ENCODE results near the gene TWNK. TPM values are rescaled to one million over a fixed set of nuclear protein-coding genes. Genes with fewer than 3 reads are reported as not detected.

TWNK gene
- total RNA-seq (2022): 13.8 and 14.7 TPM in 2 replicates
- percentile 65 among the genes with signal in this experiment for Bru-seq, nascent RNA
- percentile 70 among the genes with signal in this experiment for BruChase-seq, experiment 1, labeled RNA remaining after a 6-hour chase
- percentile 82 among the genes with signal in this experiment for BruChase-seq, experiment 2, labeled RNA remaining after a 2-hour chase
- long read RNA-seq, partial matches to known transcripts: 0 of 5 reads
- long read RNA-seq, other reads (novel, unspliced or antisense): 3 of 5 reads

DNA sequence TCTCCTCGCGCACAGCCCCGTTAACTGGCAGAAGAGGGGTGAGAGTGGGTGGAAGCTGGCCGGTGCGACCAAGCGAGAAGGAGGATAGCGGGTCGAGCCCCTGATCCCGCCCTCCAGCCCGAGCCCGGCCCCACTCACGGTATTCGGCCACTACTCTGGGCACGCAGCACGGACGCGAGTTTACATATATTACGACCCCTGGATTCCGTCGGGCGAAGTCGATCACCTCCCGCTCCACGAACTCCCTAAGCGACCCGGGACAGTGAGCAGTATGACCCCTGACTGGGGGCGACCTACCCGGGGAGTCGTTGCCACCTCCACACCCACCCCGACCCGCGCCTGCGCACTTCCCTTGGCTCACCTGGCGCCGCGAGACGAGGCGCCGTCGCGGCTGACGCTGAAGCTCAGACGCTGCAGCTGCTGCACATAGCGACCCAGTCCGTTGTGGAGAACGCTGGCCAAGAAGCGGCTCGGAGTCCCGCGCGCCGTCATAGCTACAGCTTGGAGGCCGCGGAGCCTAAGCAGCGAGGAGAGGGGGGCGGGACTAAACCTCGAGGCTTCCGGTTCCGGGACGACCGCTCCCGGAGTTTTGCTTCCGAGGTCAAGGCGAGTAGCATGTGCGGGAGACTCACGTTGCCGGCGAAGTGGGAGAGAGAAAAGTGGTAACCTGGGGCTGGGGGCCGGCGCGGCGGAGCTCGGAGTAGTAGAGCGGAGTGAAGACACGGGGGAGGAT is at the start of gene TWNK, which contains the start of gene MRPL43:
Gene TWNK, plus strand, starts transcription at position 592 of the 733 bp plus-strand sequence. CDS start 668 bp downstream, outside the sequence.
Gene MRPL43, minus strand, starts transcription at position 546 of the 733 bp plus-strand sequence. Its CDS starts 54 bp downstream, at position 492.
- peaks cover 35% of the 10 kb centered on the region for H3K36me3 Mint-ChIP-seq (ENCODE audit: insufficient read depth, unreplicated experiment)
- H3K4me1 Mint-ChIP-seq (ENCODE audit: low read depth, unreplicated experiment): no peaks in the 10 kb centered on the region
- TF ChIP-seq, protein P1, sequence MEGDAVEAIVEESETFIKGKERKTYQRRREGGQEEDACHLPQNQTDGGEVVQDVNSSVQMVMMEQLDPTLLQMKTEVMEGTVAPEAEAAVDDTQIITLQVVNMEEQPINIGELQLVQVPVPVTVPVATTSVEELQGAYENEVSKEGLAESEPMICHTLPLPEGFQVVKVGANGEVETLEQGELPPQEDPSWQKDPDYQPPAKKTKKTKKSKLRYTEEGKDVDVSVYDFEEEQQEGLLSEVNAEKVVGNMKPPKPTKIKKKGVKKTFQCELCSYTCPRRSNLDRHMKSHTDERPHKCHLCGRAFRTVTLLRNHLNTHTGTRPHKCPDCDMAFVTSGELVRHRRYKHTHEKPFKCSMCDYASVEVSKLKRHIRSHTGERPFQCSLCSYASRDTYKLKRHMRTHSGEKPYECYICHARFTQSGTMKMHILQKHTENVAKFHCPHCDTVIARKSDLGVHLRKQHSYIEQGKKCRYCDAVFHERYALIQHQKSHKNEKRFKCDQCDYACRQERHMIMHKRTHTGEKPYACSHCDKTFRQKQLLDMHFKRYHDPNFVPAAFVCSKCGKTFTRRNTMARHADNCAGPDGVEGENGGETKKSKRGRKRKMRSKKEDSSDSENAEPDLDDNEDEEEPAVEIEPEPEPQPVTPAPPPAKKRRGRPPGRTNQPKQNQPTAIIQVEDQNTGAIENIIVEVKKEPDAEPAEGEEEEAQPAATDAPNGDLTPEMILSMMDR (IDR thresholded peaks at IDR 0.05; ENCODE audit: unreplicated experiment): no peak
- H3K27ac Mint-ChIP-seq (ENCODE audit: unreplicated experiment): peak within 1 kb of the TSS; percentile 94
- peak within 1 kb of the TSS; percentile 98 for H3K4me3 Mint-ChIP-seq (ENCODE audit: low read depth, unreplicated experiment)
- H3K9me3 Mint-ChIP-seq (ENCODE audit: low read depth, unreplicated experiment): no peaks in the 10 kb centered on the region
- intact Hi-C loops (cut with micrococcal nuclease; ENCODE audit: unreplicated experiment): no loop called here
- DNase-seq: peak; percentile 79
- H3K27me3 Mint-ChIP-seq (ENCODE audit: unreplicated experiment): no peaks in the 10 kb centered on the region
- CTCF ChIA-PET: interaction anchor here (0.8 to 0.9 kb wide), 2 partner anchors 17 to 27 kb away, joined by 3 read pairs; partner anchors contain the start of gene SEMA4G
- BruUV-seq (replicated peaks): no TSS peak

DNA sequence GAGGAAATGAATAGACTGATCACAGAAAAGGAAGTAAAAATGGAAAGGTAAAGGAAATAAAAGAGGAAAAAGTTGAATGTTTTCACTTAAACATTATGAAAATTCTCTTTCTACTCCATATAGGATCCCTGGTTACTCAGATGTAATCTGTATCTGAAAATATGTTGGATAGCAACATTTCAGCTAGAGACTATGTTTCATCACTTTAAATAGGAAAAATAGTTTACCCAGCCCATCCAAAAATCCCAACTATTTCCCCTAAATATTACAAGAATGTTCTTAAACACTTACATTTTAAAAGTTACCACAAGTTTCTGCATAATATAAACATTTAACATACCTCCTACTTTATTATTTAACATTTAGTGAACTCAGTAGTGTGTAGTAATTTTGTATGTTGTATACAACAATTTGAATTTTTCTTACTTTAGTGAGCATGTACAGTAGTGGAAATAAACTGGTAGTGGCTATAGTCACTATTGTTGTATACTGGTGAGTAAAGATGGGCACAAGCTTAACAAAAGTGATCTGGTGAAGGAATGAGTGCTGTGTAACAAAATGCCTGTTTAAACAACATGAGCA is 47.5 kb upstream of the TWNK start:
- intact Hi-C loops (cut with micrococcal nuclease; ENCODE audit: unreplicated experiment): no loop called here
- Mint-ChIP-seq H3K27ac (ENCODE audit: unreplicated experiment) (no peak overlapping the region), H3K36me3 (ENCODE audit: insufficient read depth, unreplicated experiment) (peaks cover 7% of the 10 kb centered on the region), H3K4me3 (ENCODE audit: low read depth, unreplicated experiment) (no peak overlapping the region), H3K9me3 (ENCODE audit: low read depth, unreplicated experiment) (no peaks in the 10 kb centered on the region), H3K4me1 (ENCODE audit: low read depth, unreplicated experiment) (no peaks in the 10 kb centered on the region), H3K27me3 (ENCODE audit: unreplicated experiment) (no peaks in the 10 kb centered on the region)
- DNase-seq: no peak
- TF ChIP-seq, protein P1 (IDR thresholded peaks at IDR 0.05; ENCODE audit: unreplicated experiment): no peak
- no TSS peak for BruUV-seq (replicated peaks)
- CTCF ChIA-PET: no interaction called here

DNA sequence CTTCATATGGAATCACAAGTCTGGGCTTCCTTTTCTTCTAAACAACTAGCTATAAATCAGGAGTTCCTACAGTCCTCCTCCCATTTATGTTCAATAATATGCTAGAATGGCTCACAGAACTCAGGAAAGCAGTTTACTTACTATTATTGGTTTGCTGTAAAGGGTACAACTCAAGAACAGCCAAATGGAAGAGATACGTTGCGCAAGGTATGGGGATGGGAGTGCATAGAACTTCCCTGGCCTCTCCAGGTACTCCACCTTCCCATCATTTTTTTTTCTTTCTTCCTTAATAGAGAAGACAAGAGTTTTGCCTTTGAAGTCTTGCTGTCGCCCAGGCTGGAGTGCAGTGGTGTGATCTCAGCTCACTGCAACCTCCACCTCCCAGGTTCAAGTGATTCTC is 45.1 kb upstream of the TWNK start:
- Mint-ChIP-seq H3K27me3 (ENCODE audit: unreplicated experiment) (no peaks in the 10 kb centered on the region), H3K9me3 (ENCODE audit: low read depth, unreplicated experiment) (no peaks in the 10 kb centered on the region), H3K4me3 (ENCODE audit: low read depth, unreplicated experiment) (no peak overlapping the region), H3K36me3 (ENCODE audit: insufficient read depth, unreplicated experiment) (peaks cover 11% of the 10 kb centered on the region), H3K4me1 (ENCODE audit: low read depth, unreplicated experiment) (no peaks in the 10 kb centered on the region), H3K27ac (ENCODE audit: unreplicated experiment) (no peak overlapping the region)
- CTCF ChIA-PET: no interaction called here
- intact Hi-C loops (cut with micrococcal nuclease; ENCODE audit: unreplicated experiment): no loop called here
- no peak for DNase-seq
- BruUV-seq (replicated peaks): no TSS peak
- TF ChIP-seq, protein P1 (IDR thresholded peaks at IDR 0.05; ENCODE audit: unreplicated experiment): no peak

DNA sequence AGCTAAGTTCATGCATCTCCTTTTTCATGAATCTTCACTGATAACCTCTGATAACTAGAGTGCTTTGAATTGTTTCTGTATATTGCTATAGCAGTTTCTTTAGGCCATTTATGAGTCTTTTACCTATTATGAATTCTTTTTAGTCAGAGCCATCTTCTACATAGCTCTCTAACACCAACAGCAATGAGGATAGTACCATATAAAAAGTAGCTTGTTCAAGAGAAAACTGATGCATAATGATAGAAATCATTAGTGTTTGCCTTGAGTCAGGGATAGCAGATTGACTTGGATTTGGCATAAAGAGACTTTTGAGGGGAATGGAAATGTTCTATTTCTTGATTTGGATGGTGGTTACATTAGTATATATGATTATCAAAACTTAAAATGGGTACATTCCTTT is 43.8 kb upstream of the TWNK start:
- no TSS peak for BruUV-seq (replicated peaks)
- no peaks in the 10 kb centered on the region for H3K4me1 Mint-ChIP-seq (ENCODE audit: low read depth, unreplicated experiment)
- CTCF ChIA-PET: no interaction called here
- no peak for DNase-seq
- H3K27me3 Mint-ChIP-seq (ENCODE audit: unreplicated experiment): no peaks in the 10 kb centered on the region
- no peak overlapping the region for H3K4me3 Mint-ChIP-seq (ENCODE audit: low read depth, unreplicated experiment)
- no peaks in the 10 kb centered on the region for H3K9me3 Mint-ChIP-seq (ENCODE audit: low read depth, unreplicated experiment)
- H3K27ac Mint-ChIP-seq (ENCODE audit: unreplicated experiment): no peak overlapping the region
- intact Hi-C loops (cut with micrococcal nuclease; ENCODE audit: unreplicated experiment): no loop called here
- TF ChIP-seq, protein P1 (IDR thresholded peaks at IDR 0.05; ENCODE audit: unreplicated experiment): no peak
- peaks cover 11% of the 10 kb centered on the region for H3K36me3 Mint-ChIP-seq (ENCODE audit: insufficient read depth, unreplicated experiment)
